ENCODE measurements around the gene MRPL43.
"Not testable (repeated sequence)": the region's sequence is repeated elsewhere in the genome, so short reads cannot be mapped to it uniquely, and the experiment has no call there.

The MRPL43 gene

DNA sequence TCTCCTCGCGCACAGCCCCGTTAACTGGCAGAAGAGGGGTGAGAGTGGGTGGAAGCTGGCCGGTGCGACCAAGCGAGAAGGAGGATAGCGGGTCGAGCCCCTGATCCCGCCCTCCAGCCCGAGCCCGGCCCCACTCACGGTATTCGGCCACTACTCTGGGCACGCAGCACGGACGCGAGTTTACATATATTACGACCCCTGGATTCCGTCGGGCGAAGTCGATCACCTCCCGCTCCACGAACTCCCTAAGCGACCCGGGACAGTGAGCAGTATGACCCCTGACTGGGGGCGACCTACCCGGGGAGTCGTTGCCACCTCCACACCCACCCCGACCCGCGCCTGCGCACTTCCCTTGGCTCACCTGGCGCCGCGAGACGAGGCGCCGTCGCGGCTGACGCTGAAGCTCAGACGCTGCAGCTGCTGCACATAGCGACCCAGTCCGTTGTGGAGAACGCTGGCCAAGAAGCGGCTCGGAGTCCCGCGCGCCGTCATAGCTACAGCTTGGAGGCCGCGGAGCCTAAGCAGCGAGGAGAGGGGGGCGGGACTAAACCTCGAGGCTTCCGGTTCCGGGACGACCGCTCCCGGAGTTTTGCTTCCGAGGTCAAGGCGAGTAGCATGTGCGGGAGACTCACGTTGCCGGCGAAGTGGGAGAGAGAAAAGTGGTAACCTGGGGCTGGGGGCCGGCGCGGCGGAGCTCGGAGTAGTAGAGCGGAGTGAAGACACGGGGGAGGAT is at the start of gene MRPL43, which contains the start of gene TWNK:
MRPL43 (minus strand) TSS at position 546 of the 733 bp plus-strand sequence; CDS start at position 492, 54 bp downstream.
TWNK (plus strand) TSS at position 592 of the 733 bp plus-strand sequence. CDS start 668 bp downstream, outside the sequence.
- peak; percentile 94 for DNase-seq

DNA sequence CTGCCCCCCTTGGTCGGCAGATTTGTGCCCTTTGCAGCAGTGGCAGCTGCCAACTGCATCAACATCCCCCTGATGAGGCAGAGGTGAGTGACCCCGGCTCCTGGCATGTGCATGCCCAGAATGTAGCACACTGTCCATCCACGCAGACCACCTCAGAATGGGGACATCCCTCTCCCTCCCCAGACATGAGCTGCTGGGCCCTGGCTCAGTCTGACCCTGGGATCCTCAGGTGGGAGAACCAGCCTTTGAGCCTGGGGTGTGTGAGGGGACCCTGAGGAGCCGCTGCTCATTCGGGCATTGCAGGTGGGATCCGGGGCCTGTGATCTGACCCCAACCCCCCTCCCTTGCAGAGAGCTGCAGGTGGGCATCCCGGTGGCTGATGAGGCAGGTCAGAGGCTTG is 49.4 kb upstream of the MRPL43 start:
- DNase-seq, result no peak

DNA sequence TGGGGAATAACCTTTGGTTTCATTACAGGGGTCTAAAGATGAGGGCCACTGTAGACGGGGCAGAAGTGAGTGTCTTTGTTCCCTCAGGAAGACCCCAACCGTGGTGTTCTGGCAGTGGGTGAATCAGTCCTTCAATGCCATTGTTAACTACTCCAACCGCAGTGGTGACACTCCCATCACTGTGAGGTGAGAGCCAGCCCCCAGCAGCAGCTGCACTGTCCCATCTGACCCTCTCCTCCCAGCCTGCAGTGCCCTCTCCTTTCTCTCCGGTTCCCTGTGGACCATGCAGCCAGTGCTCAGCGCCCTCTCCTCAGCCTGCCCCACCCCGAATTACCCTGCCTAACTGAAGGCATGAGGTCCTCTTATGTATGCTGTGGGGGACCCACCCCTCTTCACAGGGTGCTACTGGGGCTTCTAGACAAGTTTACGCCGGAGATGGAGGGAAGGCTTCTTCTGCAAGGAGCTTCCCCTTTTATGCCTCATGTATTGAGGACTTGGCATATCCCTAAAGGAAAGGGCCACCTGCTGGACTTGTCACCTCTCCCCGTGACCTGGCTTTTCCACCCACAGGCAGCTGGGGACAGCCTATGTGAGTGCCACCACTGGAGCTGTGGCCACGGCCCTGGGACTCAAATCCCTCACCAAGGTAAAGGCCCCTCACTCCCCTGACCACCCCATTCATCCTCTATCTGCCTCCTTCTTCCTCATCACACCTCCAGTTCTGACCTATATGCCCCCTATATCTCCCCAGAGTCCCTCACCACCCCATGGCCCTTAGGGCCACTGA is 48.8 kb upstream of the MRPL43 start:
- no peak for DNase-seq

DNA sequence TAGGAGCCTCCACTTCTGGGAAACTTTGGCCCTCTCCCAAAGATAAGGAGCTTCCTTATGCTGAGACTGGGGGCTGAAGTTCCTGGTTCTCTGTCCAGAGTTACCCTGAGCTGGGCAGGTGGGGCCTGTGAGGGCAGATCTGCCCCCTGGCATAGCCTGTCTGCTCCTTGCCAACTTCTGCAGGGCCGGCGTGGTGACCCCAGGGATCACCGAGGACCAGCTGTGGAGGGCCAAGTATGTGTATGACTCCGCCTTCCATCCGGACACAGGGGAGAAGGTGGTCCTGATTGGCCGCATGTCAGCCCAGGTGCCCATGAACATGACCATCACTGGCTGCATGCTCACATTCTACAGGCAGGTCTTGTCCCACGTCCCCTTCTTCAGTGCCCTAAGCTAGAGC is 48.0 kb upstream of the MRPL43 start:
- no peak for DNase-seq

DNA sequence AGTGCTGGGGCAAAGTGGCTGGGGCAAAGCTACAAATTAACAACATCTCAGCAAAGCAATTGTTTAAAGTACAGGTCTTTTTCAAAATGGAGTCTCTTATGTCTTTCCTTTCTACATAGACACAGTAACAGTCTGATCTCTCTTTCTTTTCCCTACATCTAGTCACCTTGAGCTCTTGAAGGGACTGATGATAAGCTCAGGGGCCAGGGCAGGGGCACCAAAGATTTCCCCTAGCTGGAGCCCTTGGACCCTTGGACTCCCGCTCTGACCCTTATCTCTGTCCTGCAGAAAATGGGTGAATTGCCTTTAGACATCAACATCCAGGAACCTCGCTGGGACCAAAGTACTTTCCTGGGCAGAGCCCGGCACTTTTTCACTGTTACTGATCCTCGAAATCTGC is 47.1 kb upstream of the MRPL43 start:
- DNase-seq, result not testable (repeated sequence)

DNA sequence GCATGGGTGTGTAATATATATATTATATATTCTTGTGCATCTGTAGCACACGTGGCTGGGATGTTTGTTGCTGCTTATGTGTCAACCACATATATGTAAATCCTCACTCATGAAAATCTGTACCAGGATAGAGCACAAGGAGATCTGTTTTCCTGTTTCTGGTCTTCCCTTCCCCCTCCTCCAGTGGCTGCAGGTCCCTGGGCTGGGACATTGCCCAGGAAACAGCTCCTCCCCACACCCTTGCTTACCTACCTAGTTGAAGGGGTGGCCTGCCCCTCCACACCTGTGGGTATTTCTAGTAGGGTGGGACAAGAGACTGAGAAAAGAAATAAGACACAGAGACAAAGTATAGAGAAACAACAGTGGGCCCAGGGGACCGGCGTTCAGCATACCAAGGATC is 46.0 kb upstream of the MRPL43 start:
- DNase-seq, result no peak

DNA sequence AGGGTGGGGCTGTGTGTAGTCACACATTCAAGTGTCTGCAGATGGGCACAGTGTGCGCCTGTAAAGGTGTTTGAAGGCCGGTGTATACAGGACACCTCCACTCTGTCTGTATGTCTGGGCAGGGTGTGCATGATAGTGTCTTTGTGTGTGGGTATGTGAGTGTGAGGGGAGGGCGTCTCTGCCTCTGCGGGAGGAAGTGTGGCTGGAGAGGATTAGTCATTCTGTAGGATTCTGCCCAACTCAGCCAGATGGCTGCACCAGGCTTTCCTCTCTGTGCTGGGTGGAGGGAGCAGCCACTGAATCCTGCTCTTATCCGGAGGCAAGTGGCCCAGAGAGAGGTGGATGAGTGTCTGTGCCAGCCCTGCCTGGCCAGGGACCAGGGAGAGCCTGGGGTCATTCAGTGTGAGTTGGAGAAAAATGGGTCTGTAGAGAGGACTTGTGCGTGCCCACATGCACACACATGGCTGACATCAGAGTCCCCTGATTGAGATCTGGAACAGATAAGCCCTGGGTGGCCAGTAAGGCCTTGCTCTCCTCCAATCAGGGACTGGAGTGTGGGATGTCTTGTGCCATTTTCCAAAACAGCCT is 45.4 kb upstream of the MRPL43 start:
- DNase-seq, result peak; percentile 63

DNA sequence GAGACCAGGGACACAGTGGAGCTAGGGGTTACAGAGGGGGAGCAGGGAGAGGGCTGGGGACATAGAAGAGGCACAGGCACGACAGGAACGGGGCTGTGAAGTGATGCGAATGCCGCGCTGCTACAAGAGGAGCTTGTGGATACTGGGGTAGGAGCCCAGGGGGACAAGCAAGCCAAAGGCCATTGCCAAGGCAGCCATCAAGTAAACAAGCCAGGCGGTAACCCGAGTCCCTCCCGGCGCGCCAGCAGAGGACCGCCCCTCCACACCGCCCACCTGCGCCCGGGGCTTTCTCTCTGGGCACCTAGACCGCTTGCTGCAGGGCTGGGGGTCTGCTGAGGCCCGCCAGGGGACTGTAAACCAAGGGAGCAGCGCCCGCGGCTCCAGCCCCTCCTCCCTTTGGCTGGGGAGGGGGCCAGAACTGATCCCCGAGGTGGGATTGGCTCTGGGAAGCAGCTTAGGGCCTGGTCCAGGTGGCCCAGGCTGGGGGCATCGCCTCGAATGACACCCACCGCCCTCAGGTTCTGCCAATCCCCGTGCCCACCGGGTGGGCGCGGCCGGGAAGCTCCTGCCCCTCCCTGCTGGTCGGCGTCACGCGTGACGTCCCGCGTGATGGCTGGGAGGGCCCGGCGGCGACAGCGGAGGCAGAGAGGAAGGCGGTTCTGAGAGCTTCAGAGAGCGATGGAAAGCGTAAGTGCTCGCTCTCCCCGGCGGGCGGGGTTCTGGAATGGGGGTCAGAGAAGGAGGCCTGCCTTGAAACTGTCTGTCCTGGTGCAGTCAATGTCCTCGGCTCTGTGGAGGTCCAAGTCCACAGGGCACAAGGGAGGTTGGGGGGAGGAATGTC is 44.7 kb upstream of the MRPL43 start:
- peak; percentile 88 for DNase-seq

DNA sequence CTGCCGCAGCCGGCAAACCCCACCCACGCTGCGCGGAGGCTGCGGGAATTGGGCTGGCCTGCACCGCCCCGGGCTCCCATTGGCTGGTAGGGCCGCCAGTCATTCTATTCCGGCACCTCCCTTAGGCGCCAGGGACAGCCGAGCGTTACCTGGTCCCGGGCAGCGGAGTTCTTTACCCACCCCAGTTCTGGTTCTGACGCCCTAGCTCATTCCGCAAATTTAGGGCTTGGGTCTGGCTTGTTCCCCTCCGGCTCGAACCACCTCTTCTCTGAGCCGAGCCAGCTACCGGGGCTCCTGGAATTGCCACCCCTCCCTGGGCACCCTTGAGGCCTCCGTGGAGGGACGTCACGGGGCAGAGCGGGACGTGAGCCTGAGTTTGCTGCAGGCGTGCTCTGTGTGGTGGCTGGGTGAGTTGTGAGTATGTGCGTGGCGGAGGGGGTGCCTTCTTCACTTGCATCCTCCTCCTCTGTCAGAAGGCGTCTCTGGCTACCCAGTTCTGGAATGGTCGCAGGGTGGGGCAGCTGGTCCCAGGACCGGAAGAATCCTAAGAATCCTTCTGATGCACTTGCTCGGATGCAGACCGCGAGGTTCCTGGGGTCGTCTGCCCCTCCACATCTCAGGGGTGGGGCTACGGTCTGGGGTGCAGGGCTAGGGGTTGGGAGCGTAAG is 44.0 kb upstream of the MRPL43 start, which contains the start of the genes PDZD7 and SFXN3:
PDZD7 (minus strand) TSS at position 2 of the 668 bp plus-strand sequence. CDS start 910 bp downstream, outside the sequence.
SFXN3 (plus strand) TSS at position 107 of the 668 bp plus-strand sequence. CDS start 3,461 bp downstream, outside the sequence.
- DNase-seq, result peak; percentile 94

DNA sequence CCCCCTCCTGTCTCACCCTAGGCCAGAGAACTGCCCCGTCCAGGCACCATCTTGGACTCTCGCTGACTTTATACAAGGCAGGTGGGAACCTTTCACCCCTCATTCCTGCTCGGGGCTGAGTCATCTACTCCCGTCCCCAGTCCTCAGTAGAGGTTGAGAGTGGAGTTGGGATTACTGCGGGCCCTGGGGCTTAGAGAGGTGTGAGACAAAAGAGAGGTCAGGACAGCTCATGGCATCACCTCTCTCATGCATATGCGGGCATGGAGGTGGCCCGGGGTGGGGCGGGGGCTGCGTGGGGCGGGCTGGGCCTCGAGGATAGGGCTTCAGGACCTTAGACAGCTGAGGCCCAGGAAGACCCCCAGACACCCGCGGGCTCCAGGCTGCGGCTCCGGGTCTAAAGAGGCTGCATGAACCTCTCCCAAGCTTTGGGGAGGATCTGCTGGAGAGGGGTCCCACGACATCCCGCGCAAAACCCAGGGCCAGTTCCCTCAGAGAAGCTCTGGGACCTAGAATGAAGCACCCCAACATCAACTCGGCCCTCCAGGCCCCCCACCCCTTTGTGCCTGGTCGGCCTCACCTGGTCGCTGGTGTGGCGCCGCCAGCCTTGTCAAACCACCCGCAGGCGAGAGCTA is 43.3 kb upstream of the MRPL43 start:
- no peak for DNase-seq

DNA sequence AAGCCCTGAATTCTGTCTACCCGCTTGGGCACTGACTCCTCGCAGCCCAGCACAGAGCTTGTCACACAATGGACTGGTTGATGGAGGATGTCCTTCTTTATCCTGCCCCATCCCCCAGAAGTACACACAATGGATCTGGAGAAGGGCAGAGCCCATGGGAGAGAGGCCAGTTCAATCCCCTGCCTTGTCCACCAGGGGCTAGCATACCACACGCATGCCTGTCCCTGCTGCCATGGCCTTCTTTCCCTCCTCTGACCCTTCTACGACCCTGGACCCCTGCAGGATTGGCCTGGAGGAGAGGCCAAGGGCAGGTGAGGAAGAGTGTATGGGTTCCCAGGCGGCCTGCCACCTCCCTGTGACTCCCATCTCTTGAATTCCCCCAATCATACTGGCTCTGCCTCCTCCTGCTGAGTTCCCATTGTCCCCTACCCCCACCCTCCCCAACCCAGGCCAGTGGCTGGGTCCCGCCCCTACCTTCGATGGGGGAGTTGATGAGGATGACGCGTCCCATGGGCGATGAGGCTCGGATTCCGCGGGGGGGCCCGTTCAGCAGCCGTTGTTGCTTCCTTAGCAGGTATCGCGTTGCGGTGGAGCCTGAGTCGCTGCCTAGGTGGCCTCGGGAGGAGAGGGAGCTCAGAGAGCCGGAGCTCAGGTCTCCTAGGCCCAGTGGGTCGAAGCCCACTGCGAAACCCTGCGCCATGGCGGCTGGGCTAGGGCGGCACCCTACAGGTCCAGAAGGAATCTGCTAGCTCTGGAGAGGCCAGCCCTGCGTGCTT is 42.4 kb upstream of the MRPL43 start:
- DNase-seq, result peak; percentile 51

DNA sequence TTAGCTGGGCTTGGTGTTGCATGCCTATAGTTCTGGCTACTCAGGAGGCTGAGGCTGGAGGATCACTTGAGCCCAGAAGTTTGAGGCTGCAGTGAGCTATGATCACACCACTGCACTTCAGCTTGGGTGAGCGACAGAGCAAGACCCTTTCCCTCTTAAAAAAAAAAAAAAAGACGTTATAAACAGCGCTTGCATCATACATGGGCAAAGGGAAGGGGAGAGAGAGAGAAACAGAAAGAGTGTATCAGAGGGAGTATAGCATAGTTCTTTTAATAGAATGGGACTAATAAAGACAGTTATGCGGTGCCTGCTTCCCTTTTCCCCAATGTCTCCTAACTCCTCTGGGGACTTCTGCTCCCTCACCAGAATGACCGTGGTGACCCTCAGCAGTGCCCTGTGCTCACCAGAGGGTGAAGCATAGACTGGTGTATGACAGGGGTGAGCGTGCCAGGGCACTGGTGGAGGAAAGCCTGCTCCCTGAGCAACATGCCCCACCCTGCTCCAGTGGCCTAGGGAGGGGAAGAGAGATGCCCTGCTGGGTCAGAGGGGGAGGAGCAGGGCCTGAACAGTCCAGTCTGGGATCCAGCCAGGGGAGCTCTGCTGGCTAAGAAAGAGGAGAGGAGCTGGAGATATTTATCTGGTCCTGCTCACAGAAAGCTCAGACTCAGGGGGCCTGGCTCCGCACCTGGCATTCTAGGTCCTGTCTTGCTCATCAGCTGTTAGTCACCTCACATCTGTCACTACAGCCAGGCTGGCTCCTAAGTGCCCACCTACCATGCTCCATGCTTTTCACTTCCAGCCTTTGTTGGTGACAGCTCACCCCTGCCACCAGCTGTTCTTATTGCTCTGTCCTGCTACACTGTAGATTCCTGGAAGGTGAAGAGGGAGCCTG is 41.4 kb upstream of the MRPL43 start:
- DNase-seq, result no peak

DNA sequence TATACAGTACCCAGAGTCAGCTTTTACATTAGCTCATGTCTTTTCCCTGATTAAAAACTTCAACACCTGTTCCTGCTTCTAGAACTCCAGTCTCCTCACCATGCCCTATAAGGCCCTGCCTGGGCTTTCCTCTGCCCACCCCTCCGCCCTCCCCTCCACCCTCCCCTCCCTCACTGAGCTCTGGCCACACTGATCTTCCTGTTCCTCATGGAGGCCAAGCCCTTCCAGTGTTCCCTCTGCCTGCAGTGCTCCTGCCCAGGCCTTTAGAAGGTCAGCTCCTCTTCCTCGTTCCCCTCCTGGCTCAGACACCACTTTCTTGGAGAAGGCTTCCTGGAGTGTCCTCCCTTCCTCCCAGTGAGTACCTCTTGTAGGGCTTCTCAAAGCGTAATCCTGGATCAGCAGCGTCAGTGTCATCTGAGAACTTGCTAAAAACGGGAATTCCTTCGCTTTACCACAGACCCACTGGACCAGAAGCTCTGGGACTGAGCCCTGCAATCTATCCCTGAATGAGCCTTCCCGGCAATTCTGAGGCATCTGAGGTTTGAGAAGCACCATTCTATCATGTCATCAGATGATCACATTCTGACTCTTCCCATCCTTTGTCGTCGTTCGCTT is 39.9 kb upstream of the MRPL43 start:
- DNase-seq, result no peak

DNA sequence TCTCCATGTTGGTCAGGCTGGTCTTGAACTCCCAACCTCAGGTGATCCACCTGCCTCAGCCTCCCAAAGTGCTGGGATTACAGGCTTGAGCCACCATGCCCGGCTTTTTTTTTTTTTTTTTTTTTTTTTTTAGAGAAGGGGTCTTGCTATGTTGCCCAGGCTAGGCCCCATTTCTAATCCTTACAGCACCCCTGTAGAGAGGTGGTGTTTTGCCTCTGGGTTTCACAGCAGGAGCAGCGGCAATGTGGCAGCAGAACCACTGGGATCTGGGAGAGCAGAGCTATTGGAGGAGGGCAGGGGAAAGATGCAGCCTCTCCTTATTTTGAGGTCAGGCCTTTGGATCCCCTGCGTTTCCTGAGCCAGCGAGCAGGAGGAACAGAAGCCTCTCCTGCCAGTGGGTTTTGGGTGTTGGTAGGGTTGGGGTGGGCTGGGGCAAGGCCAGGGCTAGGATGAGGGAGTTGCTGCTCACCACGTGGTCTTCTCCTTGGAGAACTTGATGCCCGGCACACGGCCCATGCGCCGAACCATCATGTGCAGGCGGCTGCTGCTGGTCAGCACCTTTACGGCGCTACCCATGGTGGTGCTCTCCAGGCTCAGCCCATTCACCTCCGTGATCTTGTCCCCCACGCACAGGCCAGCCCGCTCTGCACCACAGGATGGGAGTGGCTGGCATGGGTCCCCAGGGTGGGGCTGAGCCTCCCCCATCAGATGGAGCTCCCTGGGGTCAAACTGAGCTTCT is 35.8 kb upstream of the MRPL43 start:
- DNase-seq, result no peak

DNA sequence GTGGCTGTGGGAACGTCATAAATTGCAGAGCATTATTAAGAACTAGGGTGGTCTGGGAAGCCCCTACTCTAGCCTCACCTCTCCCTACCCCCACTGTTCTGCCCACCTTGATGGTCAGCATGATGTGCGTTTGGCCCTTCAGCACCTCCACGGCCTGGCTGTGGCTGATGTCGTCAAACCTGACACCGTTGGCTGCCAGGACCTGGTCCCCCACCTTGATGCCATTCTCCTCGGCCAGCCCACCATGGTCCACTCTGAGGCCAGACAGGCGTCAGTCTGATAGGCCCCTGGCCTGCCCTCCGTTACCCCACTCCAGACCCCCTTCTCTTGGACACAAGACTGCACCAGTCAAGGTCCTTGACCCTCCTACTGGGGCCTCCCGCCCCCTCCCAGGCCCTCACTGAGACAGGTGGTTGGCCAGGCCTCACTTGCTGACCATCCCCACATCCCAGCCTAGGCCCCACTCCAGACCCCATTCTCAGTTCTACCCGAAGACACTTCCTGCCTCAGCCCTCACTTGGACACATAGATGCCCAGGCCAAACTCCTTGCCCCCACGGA is 34.5 kb upstream of the MRPL43 start:
- no peak for DNase-seq

DNA sequence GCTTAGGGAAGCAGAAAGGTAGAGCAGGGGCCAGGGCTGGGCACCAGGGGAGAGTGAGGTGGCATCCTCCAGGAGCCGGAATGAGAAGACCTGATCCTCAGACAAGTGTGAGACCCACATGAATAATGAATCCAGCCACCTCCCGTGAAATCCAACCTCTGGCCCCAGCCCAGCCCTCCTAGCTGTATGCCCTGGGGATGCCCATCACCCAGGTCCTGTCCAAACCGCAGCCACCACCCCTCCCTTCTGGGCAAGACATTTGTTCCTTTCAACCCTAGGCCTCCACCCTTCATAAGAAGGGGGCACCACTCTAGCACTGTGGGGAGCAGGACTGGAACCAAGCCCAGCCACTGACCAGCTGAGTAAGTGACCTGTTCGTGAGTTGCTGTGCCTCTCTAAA is 33.9 kb upstream of the MRPL43 start:
- DNase-seq, result no peak

DNA sequence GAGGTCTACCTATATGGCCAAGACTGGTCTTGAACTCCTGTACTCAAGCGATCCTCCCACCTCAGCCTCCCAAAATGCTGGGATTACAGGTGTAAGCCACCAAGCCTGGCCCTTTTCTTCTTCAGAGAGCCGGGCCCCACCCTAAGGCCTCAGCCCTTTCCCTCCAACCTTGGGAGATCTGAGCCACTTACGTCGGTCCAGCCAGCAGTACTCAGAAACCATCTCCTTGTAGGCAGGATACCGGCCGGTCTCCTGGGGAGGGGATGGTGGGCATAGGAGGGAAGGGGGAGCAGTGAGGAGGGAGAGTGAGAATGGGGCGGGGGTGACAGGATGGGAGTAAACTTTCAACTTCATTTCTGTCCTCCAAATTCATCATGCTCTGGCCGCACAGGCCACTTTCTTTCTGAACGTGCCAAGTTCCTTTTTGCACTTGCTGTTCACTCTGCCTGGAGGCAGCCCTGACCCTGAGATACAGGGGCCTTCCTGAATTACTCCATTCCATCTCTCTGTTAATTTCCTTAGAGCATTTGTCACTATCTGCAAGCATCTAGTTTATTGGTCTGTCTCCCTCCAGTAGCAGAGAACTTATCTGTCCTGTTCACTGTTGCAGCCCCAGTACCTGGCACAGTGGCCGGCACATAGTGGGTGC is 33.3 kb upstream of the MRPL43 start:
- no peak for DNase-seq

DNA sequence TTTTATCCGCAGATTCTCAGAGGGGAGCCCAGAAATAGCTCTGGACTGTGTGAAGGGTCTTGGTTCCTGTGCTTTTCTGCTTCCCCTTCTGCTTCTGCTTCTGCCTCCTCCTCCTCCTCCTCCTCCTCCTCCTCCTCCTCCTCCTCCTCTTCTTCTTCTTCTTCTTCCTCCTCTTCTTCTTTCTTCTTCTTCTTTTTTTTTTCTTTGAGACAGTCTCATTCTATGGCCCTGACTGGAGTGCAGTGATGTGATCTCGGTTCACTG is 32.1 kb upstream of the MRPL43 start:
- no peak for DNase-seq
